ENCODE data around the gene LRRC4C.

GRCh38 chr11:41051919-41052635 is 407.4 kb downstream of the LRRC4C start:
- TF ChIP-seq CTCF (IDR thresholded peaks at IDR 0.05; ENCODE audit: borderline replicate concordance, extremely low read depth, low read length, poor library complexity, severe bottlenecking): no peak
- no peak for TF ChIP-seq EZH2 (IDR thresholded peaks at IDR 0.05; ENCODE audit: borderline replicate concordance, low read depth, low read length, severe bottlenecking)
